ENCODE measurements around the gene JMJD8.

The JMJD8 gene

DNA sequence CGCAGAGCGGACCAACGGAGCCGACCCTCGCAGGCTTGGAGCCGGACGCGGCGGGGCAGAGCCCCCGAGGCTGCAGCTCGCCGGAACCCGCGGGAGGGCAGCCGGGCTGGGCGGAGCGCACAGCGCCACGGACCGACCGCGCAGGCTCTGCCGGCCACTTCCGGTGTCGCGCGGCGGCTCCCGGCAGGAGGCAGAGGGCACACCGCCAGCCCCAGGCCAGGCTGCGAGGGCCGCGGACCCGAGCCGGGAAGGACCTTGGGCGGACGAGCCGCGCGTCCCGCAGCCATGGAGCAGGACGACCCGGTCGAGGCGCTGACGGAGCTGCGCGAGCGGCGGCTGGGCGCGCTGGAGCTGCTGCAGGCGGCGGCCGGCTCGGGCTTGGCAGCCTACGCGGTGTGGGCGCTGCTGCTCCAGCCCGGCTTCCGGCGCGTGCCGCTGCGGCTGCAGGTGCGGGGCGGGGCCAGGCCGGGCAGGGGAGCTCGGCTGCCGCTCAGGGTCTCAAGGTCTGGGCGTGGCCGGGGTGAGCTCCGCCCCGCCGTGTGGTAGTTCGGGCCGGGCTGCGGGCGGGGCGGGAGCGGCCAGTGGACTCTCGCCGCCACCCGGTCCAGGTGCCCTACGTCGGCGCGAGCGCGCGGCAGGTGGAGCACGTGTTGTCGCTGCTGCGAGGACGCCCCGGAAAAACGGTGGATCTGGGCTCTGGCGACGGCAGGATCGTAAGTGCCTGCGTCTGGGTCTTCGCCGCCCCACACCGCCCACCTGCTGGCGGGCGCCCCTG lies 37.0 kb upstream of the JMJD8 start, which contains the start of gene ANTKMT:
Gene ANTKMT (plus strand): TSS at position 157 of the 775 bp plus-strand sequence. CDS start 129 bp downstream, at position 286.
- H3K9me3 ChIP-seq (ENCODE audit: control insufficient read depth in 1 of 2, low read length in 2 of 2), result no peaks in the 10 kb centered on the region
- peak within 1 kb of the TSS; percentile 55 to 70 for H3K4me3 ChIP-seq (ENCODE audit: low read depth in 1 of 2, low read length in 2 of 2)
- peaks cover 4% of the 10 kb centered on the region for H3K27me3 ChIP-seq (ENCODE audit: low read depth, low read length)
- H3K36me3 ChIP-seq (ENCODE audit: control insufficient read depth in 1 of 2, insufficient read depth in 2 of 2, low read length in 2 of 2), result no peaks in the 10 kb centered on the region
- H3K27ac ChIP-seq (ENCODE audit: low read length), result peak within 1 kb of the TSS; percentile 31
- H3K4me1 ChIP-seq (ENCODE audit: control insufficient read depth in 1 of 2, insufficient read depth in 2 of 2, low read length in 2 of 2), result peaks cover 9 to 48% of the 10 kb centered on the region in 2 donors

DNA sequence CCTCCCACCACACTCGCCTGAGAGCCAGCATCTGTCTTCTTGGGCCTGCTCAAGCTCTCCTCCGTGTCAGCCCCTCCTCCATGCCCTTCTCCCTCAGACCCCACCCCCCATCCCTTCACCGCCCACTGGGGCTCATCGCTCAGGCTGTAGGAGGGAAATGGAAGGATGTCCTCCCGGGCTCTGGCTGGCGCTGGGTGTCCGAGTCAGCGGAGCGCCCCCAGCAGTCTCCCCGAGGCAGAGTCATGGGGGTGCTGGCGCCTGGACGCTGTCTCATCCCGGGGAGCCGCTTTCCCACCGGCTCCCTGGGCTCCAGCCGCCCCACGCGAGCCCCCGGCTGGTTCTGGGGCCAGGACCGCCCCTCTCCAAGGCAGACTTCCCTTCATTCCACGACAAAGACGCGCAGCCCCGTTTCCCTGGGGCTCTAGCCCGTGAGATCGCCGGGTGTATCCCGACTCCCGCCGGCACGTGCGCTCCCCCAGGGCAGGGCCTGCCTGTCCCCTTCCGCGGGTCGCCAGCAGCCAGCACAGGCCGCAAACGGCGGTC lies 36.4 kb upstream of the JMJD8 start:
- Histone ChIP-seq H3K36me3 (ENCODE audit: control insufficient read depth in 1 of 2, insufficient read depth in 2 of 2, low read length in 2 of 2) (no peaks in the 10 kb centered on the region), H3K9me3 (ENCODE audit: control insufficient read depth in 1 of 2, low read length in 2 of 2) (no peaks in the 10 kb centered on the region), H3K4me1 (ENCODE audit: control insufficient read depth in 1 of 2, insufficient read depth in 2 of 2, low read length in 2 of 2) (peaks cover 9 to 52% of the 10 kb centered on the region in 2 donors), H3K27ac (ENCODE audit: low read length) (peak overlapping the region; percentile 31), H3K4me3 (ENCODE audit: low read depth in 1 of 2, low read length in 2 of 2) (peak overlapping the region; percentile 55 to 70), H3K27me3 (ENCODE audit: low read depth, low read length) (no peaks in the 10 kb centered on the region)

GRCh38 chr16:719815-720446 lies 35.8 kb upstream of the JMJD8 start:
- no peaks in the 10 kb centered on the region for H3K36me3 ChIP-seq (ENCODE audit: control insufficient read depth in 1 of 2, insufficient read depth in 2 of 2, low read length in 2 of 2)
- peaks cover 9 to 56% of the 10 kb centered on the region in 2 donors for H3K4me1 ChIP-seq (ENCODE audit: control insufficient read depth in 1 of 2, insufficient read depth in 2 of 2, low read length in 2 of 2)

DNA sequence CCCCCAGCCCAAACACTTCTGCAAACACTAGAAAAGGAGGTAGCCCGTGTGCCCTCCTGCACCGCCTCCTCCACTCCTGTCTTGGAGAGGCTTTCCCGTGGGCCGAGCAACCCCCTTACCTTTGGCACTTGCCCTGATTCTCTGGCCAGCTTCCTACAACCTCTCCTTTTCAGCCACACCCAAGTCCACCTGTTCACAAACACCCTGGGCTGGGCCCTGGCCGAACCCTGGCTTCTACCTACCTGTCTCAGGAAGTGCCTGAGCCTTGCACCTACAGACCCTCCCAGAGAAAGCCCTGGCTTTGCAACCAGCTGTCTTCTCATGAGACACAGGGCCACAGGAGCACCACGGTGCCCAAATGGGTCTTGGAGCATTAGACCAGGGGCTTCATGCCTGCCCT lies 34.8 kb upstream of the JMJD8 start:
- Histone ChIP-seq H3K27me3 (ENCODE audit: low read depth, low read length) (no peaks in the 10 kb centered on the region), H3K36me3 (ENCODE audit: control insufficient read depth in 1 of 2, insufficient read depth in 2 of 2, low read length in 2 of 2) (no peaks in the 10 kb centered on the region), H3K4me3 (ENCODE audit: low read depth in 1 of 2, low read length in 2 of 2) (no peak overlapping the region), H3K9me3 (ENCODE audit: control insufficient read depth in 1 of 2, low read length in 2 of 2) (no peaks in the 10 kb centered on the region), H3K27ac (ENCODE audit: low read length) (no peak overlapping the region), H3K4me1 (ENCODE audit: control insufficient read depth in 1 of 2, insufficient read depth in 2 of 2, low read length in 2 of 2) (peaks cover 9 to 62% of the 10 kb centered on the region in 2 donors)

More at GRCh38 chr16:719815-720446, 35.8 kb upstream of the JMJD8 start:
- Histone ChIP-seq H3K9me3 (ENCODE audit: control insufficient read depth in 1 of 2, low read length in 2 of 2) (no peaks in the 10 kb centered on the region), H3K4me3 (ENCODE audit: low read depth in 1 of 2, low read length in 2 of 2) (peak overlapping the region; percentile 55 to 70), H3K27me3 (ENCODE audit: low read depth, low read length) (no peaks in the 10 kb centered on the region), H3K27ac (ENCODE audit: low read length) (peak overlapping the region; percentile 31)

- no peak overlapping the region for H3K4me3 ChIP-seq (ENCODE audit: low read depth in 1 of 2, low read length in 2 of 2)
- H3K27ac ChIP-seq (ENCODE audit: low read length), result no peak overlapping the region
- no peaks in the 10 kb centered on the region for H3K27me3 ChIP-seq (ENCODE audit: low read depth, low read length)
- H3K36me3 ChIP-seq (ENCODE audit: control insufficient read depth in 1 of 2, insufficient read depth in 2 of 2, low read length in 2 of 2), result no peaks in the 10 kb centered on the region
- H3K9me3 ChIP-seq (ENCODE audit: control insufficient read depth in 1 of 2, low read length in 2 of 2), result no peaks in the 10 kb centered on the region
- H3K4me1 ChIP-seq (ENCODE audit: control insufficient read depth in 1 of 2, insufficient read depth in 2 of 2, low read length in 2 of 2), result peaks cover 9 to 62% of the 10 kb centered on the region in 2 donors
These were observed 34.3 kb upstream of the JMJD8 start for GRCh38 chr16:718389-718788.

DNA sequence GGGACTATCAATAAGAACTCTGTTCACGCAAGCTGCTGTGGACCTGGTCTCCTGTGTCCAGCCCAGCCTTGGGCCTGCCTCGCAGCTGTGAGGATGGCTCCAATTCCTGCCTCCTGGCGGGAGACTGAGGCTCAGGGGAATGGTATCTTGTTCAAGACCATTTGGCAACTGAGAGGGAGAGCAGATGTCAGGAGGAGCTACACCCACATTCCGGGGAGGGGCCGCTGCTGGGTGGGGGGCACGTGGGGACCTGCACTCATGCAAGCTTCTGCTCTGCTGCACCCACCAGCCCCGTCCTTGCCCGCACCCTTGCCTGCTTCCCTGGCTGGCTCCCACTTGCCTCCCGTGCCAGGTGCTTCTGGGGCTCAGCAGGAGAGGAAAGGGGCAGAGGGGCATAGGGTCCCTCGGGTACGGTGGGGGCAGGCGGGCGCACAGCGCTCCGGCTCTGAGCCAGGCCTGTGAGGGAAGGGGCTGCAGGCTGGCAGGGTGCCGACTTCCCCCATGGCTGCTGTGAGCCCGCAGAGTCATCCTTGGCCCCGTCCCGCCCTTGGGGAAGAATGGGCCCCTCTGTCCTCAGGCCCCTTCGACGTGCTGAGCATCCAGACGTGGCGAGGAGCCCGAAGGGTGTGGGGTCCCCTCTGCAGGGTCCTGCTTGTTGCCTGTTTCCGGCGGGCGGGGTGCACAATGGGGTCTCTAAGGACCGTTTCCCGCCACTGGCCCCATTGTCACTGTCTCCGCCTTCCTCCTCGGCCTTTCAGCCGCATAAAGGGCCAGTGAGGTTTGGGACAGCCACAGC lies 33.5 kb upstream of the JMJD8 start:
- Histone ChIP-seq H3K4me3 (ENCODE audit: low read depth in 1 of 2, low read length in 2 of 2) (no peak overlapping the region), H3K27ac (ENCODE audit: low read length) (no peak overlapping the region), H3K4me1 (ENCODE audit: control insufficient read depth in 1 of 2, insufficient read depth in 2 of 2, low read length in 2 of 2) (peaks cover 9 to 62% of the 10 kb centered on the region in 2 donors), H3K36me3 (ENCODE audit: control insufficient read depth in 1 of 2, insufficient read depth in 2 of 2, low read length in 2 of 2) (no peaks in the 10 kb centered on the region), H3K9me3 (ENCODE audit: control insufficient read depth in 1 of 2, low read length in 2 of 2) (no peaks in the 10 kb centered on the region), H3K27me3 (ENCODE audit: low read depth, low read length) (no peaks in the 10 kb centered on the region)

DNA sequence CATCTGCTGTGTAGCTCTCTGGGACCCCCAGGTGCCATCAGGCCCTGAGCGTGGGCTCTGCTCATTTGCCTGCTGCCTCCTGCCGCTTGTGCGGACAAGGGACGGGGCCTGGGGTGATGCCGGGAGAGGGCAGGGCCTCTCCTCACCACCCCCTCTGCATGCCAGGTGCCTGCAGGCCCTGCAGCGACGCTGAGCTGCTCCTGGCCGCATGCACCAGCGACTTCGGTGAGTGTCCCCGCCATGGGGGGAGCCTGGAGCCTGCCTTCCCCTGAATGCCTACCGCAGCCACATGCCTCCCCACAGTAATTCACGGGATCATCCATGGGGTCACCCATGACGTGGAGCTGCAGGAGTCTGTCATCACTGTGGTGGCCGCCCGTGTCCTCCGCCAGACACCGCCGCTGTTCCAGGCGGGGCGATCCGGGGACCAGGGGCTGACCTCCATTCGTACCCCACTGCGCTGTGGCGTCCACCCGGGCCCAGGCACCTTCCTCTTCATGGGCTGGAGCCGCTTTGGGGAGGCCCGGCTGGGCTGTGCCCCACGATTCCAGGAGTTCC lies 32.7 kb upstream of the JMJD8 start:
- peaks cover 9 to 57% of the 10 kb centered on the region in 2 donors for H3K4me1 ChIP-seq (ENCODE audit: control insufficient read depth in 1 of 2, insufficient read depth in 2 of 2, low read length in 2 of 2)
- H3K27me3 ChIP-seq (ENCODE audit: low read depth, low read length), result no peaks in the 10 kb centered on the region
- H3K27ac ChIP-seq (ENCODE audit: low read length), result no peak overlapping the region
- H3K9me3 ChIP-seq (ENCODE audit: control insufficient read depth in 1 of 2, low read length in 2 of 2), result no peaks in the 10 kb centered on the region
- no peaks in the 10 kb centered on the region for H3K36me3 ChIP-seq (ENCODE audit: control insufficient read depth in 1 of 2, insufficient read depth in 2 of 2, low read length in 2 of 2)
- H3K4me3 ChIP-seq (ENCODE audit: low read depth in 1 of 2, low read length in 2 of 2), result peak overlapping the region in 1 of 2 donors; percentile 81

DNA sequence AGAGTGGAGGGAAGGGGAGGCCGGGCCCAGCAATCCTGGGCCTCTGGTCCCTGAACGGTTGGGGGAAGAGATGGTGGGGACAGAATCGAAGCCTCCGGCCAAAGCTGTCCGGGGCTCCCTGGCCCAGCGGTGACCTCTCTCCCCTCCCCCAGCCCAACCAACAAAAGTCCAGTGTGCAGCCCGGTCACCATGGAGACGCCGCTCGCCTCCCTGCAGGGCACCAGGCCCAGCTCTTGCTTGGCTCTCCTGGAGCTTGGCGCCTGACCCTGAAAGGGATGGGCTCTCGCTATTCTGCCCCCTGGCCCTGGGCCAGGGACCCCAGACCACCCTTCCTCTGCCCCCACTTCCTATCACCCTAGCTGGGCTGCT lies 32.0 kb upstream of the JMJD8 start:
- peaks cover 9 to 51% of the 10 kb centered on the region in 2 donors for H3K4me1 ChIP-seq (ENCODE audit: control insufficient read depth in 1 of 2, insufficient read depth in 2 of 2, low read length in 2 of 2)
- H3K27me3 ChIP-seq (ENCODE audit: low read depth, low read length), result peaks cover 4% of the 10 kb centered on the region
- H3K9me3 ChIP-seq (ENCODE audit: control insufficient read depth in 1 of 2, low read length in 2 of 2), result no peaks in the 10 kb centered on the region
- no peak overlapping the region for H3K27ac ChIP-seq (ENCODE audit: low read length)
- H3K36me3 ChIP-seq (ENCODE audit: control insufficient read depth in 1 of 2, insufficient read depth in 2 of 2, low read length in 2 of 2), result no peaks in the 10 kb centered on the region
- peak overlapping the region in 1 of 2 donors; percentile 81 for H3K4me3 ChIP-seq (ENCODE audit: low read depth in 1 of 2, low read length in 2 of 2)

DNA sequence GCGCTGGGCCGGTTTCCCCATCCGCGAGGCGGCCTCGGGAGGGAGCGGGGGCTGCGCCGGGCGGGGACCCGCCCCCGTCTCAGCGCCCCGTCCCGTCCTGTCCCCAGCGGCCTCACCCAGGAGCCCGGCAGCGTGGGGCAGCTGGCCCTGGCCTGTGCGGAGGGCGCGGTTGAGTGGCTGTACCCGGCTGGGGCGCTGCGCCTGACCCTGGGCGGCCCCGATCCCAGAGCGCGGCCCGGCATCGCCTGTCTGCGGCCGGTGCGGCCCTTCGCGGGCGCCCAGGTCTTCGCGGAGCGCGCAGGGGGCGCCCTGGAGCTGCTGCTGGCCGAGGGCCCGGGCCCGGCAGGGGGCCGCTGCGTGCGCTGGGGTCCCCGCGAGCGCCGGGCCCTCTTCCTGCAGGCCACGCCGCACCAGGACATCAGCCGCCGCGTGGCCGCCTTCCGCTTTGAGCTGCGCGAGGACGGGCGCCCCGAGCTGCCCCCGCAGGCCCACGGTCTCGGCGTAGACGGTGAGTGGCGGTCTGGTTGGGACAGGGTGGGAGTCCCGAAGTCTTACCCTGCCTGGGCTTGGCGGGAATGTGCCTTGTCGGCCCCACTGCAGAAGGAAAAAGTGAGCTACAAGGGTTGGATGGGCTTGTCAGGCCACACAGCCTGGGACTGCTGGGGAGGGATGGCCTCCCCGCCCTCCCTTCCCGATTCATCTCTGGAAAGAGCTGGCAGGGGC lies 31.5 kb upstream of the JMJD8 start:
- Histone ChIP-seq H3K27me3 (ENCODE audit: low read depth, low read length) (peaks cover 9% of the 10 kb centered on the region), H3K36me3 (ENCODE audit: control insufficient read depth in 1 of 2, insufficient read depth in 2 of 2, low read length in 2 of 2) (no peaks in the 10 kb centered on the region), H3K27ac (ENCODE audit: low read length) (no peak overlapping the region), H3K4me1 (ENCODE audit: control insufficient read depth in 1 of 2, insufficient read depth in 2 of 2, low read length in 2 of 2) (peaks cover 9 to 51% of the 10 kb centered on the region in 2 donors), H3K4me3 (ENCODE audit: low read depth in 1 of 2, low read length in 2 of 2) (peak overlapping the region in 1 of 2 donors; percentile 81), H3K9me3 (ENCODE audit: control insufficient read depth in 1 of 2, low read length in 2 of 2) (no peaks in the 10 kb centered on the region)
